OCI-LY3 (cell line): ENCODE results near the gene ACTN3.

Experiments
- H2AFZ ChIP-seq: fragments of 200-600, 300-600 bp; shearing (Covaris generic); 2 replicates; pipeline ENCODE4 v1.6.0; 2014; ENCODE audit warnings: antibody characterized with exemption, low read depth, low read length
- H3K27ac ChIP-seq: fragments of 200-600, 300-600 bp; sonication (generic); 2 replicates; pipeline ENCODE4 v1.5.1; 2014; ENCODE audit warnings: mild to moderate bottlenecking, low read length, moderate library complexity, mixed read lengths
- H3K27me3 ChIP-seq: fragments of 200-600, 300-600 bp; sonication (generic); 2 replicates; pipeline ENCODE4 v1.6.1; 2014; ENCODE audit warnings: low read depth, low read length, mixed read lengths
- H3K36me3 ChIP-seq: fragments of 200-600, 300-600 bp; sonication (generic); replicated peaks from 2 replicates; pipeline ENCODE3; 2014; ENCODE audit warnings: low read depth, low read length, mixed read lengths
- H3K4me1 ChIP-seq: fragments of 300-600, 200-600 bp; sonication (generic); 2 replicates; pipeline ENCODE4 v1.6.1; 2014; ENCODE audit warnings: low read length, mixed read lengths
- H3K4me2 ChIP-seq: fragments of 200-600, 300-600 bp; sonication (generic); 2 replicates; pipeline ENCODE4 v1.6.1; 2014; ENCODE audit warnings: low read length, mixed read lengths
- H3K4me3 ChIP-seq: fragments of 300-600, 200-600 bp; sonication (generic); 2 replicates; pipeline ENCODE4 v1.5.1; 2014; ENCODE audit warnings: antibody characterized with exemption, mild to moderate bottlenecking, low read length, moderate library complexity
- H3K79me2 ChIP-seq: fragments of 300-600, 200-600 bp; shearing (Covaris generic); 2 replicates; pipeline ENCODE4 v1.6.1; 2014; ENCODE audit warnings: mild to moderate bottlenecking, low read length, mixed read lengths
- H3K9ac ChIP-seq: fragments of 300-600, 200-600 bp; shearing (Covaris generic); 2 replicates; pipeline ENCODE4 v1.6.0; 2014; ENCODE audit warnings: mild to moderate bottlenecking, low read length, moderate library complexity
- H3K9me3 ChIP-seq: fragments of 200-600, 300-600 bp; shearing (Covaris generic); 2 replicates; pipeline ENCODE4 v1.6.1; 2014; ENCODE audit warnings: low read length, mixed read lengths; ENCODE audit not compliant: insufficient read depth
- H4K20me1 ChIP-seq: fragments of 200-600, 300-600 bp; sonication (generic); 2 replicates; pipeline ENCODE4 v1.6.1; 2016; ENCODE audit warnings: low read length, mixed read lengths; ENCODE audit not compliant: insufficient read depth
- CTCF ChIP-seq: fragments of 200-600, 300-600 bp; sonication (generic); IDR thresholded peaks from 2 replicates; pipeline ENCODE4 v1.5.1; 2014; ENCODE audit warnings: antibody characterized with exemption, low read length, low read depth
- EZH2phosphoT487 ChIP-seq: fragments of 200-600 bp; shearing (Covaris generic); IDR thresholded peaks from 2 replicates; pipeline ENCODE4 v1.6.1; 2018; ENCODE audit warnings: antibody characterized with exemption, mixed run types, low read depth

ACTN3 gene

GRCh38 chr11:66524304-66525040 is 22.2 kb upstream of the ACTN3 start:
- no peak for TF ChIP-seq CTCF
- TF ChIP-seq EZH2phosphoT487, result no peak
- Histone ChIP-seq H3K27ac (no peak overlapping the region), H3K79me2 (no peaks in the 10 kb centered on the region), H3K36me3 (peaks cover 18% of the 10 kb centered on the region), H3K4me1 (no peaks in the 10 kb centered on the region), H3K9me3 (no peaks in the 10 kb centered on the region), H3K9ac (no peak overlapping the region), H2AFZ (no peak overlapping the region), H3K4me2 (no peak overlapping the region), H3K4me3 (no peak overlapping the region), H3K27me3 (no peaks in the 10 kb centered on the region), H4K20me1 (no peaks in the 10 kb centered on the region)

- Histone ChIP-seq H3K4me3 (no peak overlapping the region), H3K4me1 (no peaks in the 10 kb centered on the region), H3K36me3 (peaks cover 4% of the 10 kb centered on the region), H3K27me3 (no peaks in the 10 kb centered on the region), H3K9ac (no peak overlapping the region), H3K9me3 (no peaks in the 10 kb centered on the region), H3K4me2 (no peak overlapping the region), H2AFZ (no peak overlapping the region), H4K20me1 (no peaks in the 10 kb centered on the region), H3K27ac (no peak overlapping the region), H3K79me2 (no peaks in the 10 kb centered on the region)
- TF ChIP-seq EZH2phosphoT487 (no peak), CTCF (no peak)
Observed at GRCh38 chr11:66529069-66529468, 17.6 kb upstream of the ACTN3 start.

- H3K9me3 ChIP-seq, result no peaks in the 10 kb centered on the region
- no peaks in the 10 kb centered on the region for H3K4me1 ChIP-seq
- no peak overlapping the region for H3K27ac ChIP-seq
- no peak overlapping the region for H3K4me2 ChIP-seq
- H3K79me2 ChIP-seq, result no peaks in the 10 kb centered on the region
- H4K20me1 ChIP-seq, result no peaks in the 10 kb centered on the region
- no peaks in the 10 kb centered on the region for H3K27me3 ChIP-seq
- no peaks in the 10 kb centered on the region for H3K36me3 ChIP-seq
- no peak overlapping the region for H2AFZ ChIP-seq
- no peak overlapping the region for H3K4me3 ChIP-seq
- TF ChIP-seq CTCF, result no peak
- TF ChIP-seq EZH2phosphoT487, result no peak
- no peak overlapping the region for H3K9ac ChIP-seq
Observed at GRCh38 chr11:66529655-66530054, 17.0 kb upstream of the ACTN3 start.

GRCh38 chr11:66530927-66531709 is 15.6 kb upstream of the ACTN3 start:
- Histone ChIP-seq H3K79me2 (no peaks in the 10 kb centered on the region), H3K27ac (no peak overlapping the region), H3K4me1 (no peaks in the 10 kb centered on the region), H2AFZ (no peak overlapping the region), H3K4me3 (no peak overlapping the region), H4K20me1 (no peaks in the 10 kb centered on the region), H3K9me3 (no peaks in the 10 kb centered on the region), H3K9ac (no peak overlapping the region), H3K27me3 (no peaks in the 10 kb centered on the region), H3K4me2 (no peak overlapping the region), H3K36me3 (peaks cover 7% of the 10 kb centered on the region)
- TF ChIP-seq CTCF (no peak), EZH2phosphoT487 (no peak)
